ENCODE data around the gene PGLYRP4.

PGLYRP4 gene

DNA sequence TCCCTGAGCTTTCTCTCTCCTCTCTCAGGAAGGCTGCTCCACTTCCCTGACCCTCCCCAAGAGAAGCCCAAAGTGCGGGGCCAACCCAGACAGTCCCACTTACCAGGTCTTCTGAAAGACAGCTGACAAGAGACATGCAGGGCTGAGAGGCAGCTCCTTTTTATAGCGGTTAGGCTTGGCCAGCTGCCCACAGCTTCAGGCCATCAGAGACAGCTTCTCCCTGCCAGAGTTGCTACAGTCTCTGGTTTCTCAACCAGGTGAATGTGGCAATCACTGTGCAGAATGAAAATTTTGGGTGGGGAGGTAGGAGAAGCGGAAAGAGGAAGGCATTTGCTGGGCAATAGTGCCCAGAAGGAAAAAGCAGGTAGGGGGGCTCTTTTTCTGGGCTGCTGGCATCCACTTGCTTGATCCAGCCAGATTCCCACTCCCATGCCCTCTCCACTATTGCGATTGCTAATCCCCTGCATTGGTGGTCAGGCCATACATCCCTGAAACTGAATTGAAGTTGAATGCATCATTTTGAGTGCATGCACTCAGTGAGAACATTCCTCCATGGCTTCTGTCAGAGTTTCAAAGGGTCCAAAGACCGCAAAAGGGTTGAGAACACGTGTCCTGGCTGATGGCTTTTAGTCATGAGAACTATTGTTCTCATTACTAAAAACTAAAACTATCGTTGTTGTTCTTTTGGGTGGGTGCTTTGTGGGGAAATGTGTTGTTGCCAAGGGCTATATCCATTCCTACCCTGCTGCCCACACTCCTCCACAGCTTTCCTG lies 42.5 kb upstream of the PGLYRP4 start, which contains the start of gene S100A8:
Gene S100A8, minus strand, starts transcription at position 136 of the 773 bp plus-strand sequence. CDS start 538 bp downstream, outside the sequence.
- H3K9me3 ChIP-seq (ENCODE audit: control insufficient read depth, insufficient read depth, low read length) = no peaks in the 10 kb centered on the region
- H4K20me1 ChIP-seq (ENCODE audit: control insufficient read depth, insufficient read depth, low read depth, low read length) = no peaks in the 10 kb centered on the region
- H3F3A ChIP-seq (ENCODE audit: control insufficient read depth, insufficient read depth) = no peaks in the 10 kb centered on the region
- H3K4me3 ChIP-seq (ENCODE audit: low read length) = no peak within 1 kb of the TSS
- H3K4me1 ChIP-seq (ENCODE audit: control insufficient read depth, low read length) = no peaks in the 10 kb centered on the region
- no peaks in the 10 kb centered on the region for H3K79me2 ChIP-seq (ENCODE audit: control insufficient read depth, low read length)
- no peak for TF ChIP-seq EZH2phosphoT487 (IDR thresholded peaks at IDR 0.05; ENCODE audit: borderline replicate concordance, low read length)
- TF ChIP-seq, protein P1, sequence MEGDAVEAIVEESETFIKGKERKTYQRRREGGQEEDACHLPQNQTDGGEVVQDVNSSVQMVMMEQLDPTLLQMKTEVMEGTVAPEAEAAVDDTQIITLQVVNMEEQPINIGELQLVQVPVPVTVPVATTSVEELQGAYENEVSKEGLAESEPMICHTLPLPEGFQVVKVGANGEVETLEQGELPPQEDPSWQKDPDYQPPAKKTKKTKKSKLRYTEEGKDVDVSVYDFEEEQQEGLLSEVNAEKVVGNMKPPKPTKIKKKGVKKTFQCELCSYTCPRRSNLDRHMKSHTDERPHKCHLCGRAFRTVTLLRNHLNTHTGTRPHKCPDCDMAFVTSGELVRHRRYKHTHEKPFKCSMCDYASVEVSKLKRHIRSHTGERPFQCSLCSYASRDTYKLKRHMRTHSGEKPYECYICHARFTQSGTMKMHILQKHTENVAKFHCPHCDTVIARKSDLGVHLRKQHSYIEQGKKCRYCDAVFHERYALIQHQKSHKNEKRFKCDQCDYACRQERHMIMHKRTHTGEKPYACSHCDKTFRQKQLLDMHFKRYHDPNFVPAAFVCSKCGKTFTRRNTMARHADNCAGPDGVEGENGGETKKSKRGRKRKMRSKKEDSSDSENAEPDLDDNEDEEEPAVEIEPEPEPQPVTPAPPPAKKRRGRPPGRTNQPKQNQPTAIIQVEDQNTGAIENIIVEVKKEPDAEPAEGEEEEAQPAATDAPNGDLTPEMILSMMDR (IDR thresholded peaks at IDR 0.05; ENCODE audit: low read depth, low read length, poor library complexity, severe bottlenecking) = no peak
- H3K27ac ChIP-seq (ENCODE audit: low read depth, low read length) = no peak within 1 kb of the TSS
- H3K4me2 ChIP-seq (ENCODE audit: low read length) = no peak within 1 kb of the TSS
- no peaks in the 10 kb centered on the region for H3K9me2 ChIP-seq (replicated peaks; ENCODE audit: control insufficient read depth, low read length)
- H3K27me3 ChIP-seq (ENCODE audit: control insufficient read depth, low read length) = peaks cover 7% of the 10 kb centered on the region; the same call in 1 of the 2 replicates
- no peaks in the 10 kb centered on the region for H3K36me3 ChIP-seq (ENCODE audit: control insufficient read depth, low read length)

DNA sequence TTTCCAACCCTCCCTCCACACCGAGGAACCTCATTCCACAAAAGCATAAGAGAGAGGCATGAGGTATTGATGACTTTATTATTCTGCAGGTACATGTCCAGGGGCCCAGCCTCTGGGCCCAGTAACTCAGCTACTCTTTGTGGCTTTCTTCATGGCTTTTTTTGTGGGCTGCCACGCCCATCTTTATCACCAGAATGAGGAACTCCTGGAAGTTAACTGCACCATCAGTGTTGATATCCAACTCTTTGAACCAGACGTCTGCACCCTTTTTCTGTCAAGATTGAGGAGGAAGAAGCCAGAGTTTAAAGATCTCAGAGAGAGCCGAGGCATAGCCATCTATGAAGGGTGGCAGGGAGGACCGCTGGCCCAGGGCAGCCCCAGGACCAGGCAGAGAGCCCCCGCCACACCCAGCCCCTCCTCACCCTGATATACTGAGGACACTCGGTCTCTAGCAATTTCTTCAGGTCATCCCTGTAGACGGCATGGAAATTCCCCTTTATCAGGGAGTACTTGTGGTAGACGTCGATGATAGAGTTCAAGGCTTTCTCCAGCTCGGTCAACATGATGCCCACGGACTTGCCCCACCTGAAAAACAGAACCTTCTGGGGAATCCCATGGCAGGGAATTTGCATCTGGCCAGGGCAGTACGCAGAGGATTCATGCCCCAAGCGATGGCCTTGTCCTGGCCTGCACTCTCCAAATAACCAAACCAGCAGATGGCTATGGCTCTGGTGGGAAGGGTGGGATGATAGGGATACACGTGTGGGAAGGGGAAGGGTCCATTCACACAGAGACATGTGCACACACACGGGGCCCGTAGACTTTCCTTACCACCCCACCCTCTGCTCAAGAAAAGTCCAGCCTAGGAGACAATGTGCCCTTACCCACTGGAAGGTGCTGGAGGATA lies 41.6 kb upstream of the PGLYRP4 start:
- Histone ChIP-seq H3K4me2 (ENCODE audit: low read length) (no peak overlapping the region), H3K9me3 (ENCODE audit: control insufficient read depth, insufficient read depth, low read length) (no peaks in the 10 kb centered on the region), H3K27me3 (ENCODE audit: control insufficient read depth, low read length) (peaks cover 10% of the 10 kb centered on the region; the same call in 1 of the 2 replicates)

DNA sequence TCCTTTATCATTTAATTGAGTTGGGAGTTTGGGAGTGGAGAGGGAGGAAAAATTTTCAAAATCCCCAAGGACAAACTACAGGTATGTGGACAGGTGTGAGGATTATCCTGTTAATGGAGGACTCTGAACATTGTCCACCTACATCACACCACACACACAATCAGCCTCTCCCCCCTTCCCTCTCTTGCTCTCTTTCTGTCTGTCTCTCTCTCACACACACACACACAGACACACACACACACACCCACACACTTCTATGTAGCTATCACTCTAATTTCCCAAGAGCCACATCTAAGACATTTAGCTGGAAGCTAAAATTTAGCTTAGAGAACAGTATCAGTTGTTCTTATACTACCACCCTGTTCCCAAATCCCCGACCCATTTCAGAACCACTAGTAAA lies 40.8 kb upstream of the PGLYRP4 start:
- Histone ChIP-seq H3K27me3 (ENCODE audit: control insufficient read depth, low read length) (peaks cover 13% of the 10 kb centered on the region; the same call in 1 of the 2 replicates), H4K20me1 (ENCODE audit: control insufficient read depth, insufficient read depth, low read depth, low read length) (no peaks in the 10 kb centered on the region), H3K36me3 (ENCODE audit: control insufficient read depth, low read length) (no peaks in the 10 kb centered on the region), H3K4me3 (ENCODE audit: low read length) (no peak overlapping the region), H3K4me1 (ENCODE audit: control insufficient read depth, low read length) (no peaks in the 10 kb centered on the region), H3K9me3 (ENCODE audit: control insufficient read depth, insufficient read depth, low read length) (no peaks in the 10 kb centered on the region), H3K9me2 (replicated peaks; ENCODE audit: control insufficient read depth, low read length) (no peaks in the 10 kb centered on the region), H3K4me2 (ENCODE audit: low read length) (no peak overlapping the region), H3K79me2 (ENCODE audit: control insufficient read depth, low read length) (no peaks in the 10 kb centered on the region), H3K27ac (ENCODE audit: low read depth, low read length) (no peak overlapping the region), H3F3A (ENCODE audit: control insufficient read depth, insufficient read depth) (no peaks in the 10 kb centered on the region)
- no peak for TF ChIP-seq EZH2phosphoT487 (IDR thresholded peaks at IDR 0.05; ENCODE audit: borderline replicate concordance, low read length)
- TF ChIP-seq, protein P1 (IDR thresholded peaks at IDR 0.05; ENCODE audit: low read depth, low read length, poor library complexity, severe bottlenecking) = no peak

More for the DNA sequence above, 41.6 kb upstream of the PGLYRP4 start:
- TF ChIP-seq, protein P1 (IDR thresholded peaks at IDR 0.05; ENCODE audit: low read depth, low read length, poor library complexity, severe bottlenecking) = no peak
- TF ChIP-seq EZH2phosphoT487 (IDR thresholded peaks at IDR 0.05; ENCODE audit: borderline replicate concordance, low read length) = no peak
- Histone ChIP-seq H3K36me3 (ENCODE audit: control insufficient read depth, low read length) (no peaks in the 10 kb centered on the region), H3K9me2 (replicated peaks; ENCODE audit: control insufficient read depth, low read length) (no peaks in the 10 kb centered on the region), H3K79me2 (ENCODE audit: control insufficient read depth, low read length) (no peaks in the 10 kb centered on the region), H3K4me3 (ENCODE audit: low read length) (no peak overlapping the region), H3K4me1 (ENCODE audit: control insufficient read depth, low read length) (no peaks in the 10 kb centered on the region), H3K27ac (ENCODE audit: low read depth, low read length) (no peak overlapping the region), H4K20me1 (ENCODE audit: control insufficient read depth, insufficient read depth, low read depth, low read length) (no peaks in the 10 kb centered on the region), H3F3A (ENCODE audit: control insufficient read depth, insufficient read depth) (no peaks in the 10 kb centered on the region)

Measured in DOHH2 (cell line).